ENCODE results near the gene VPS25. TPM values are rescaled to one million over a fixed set of nuclear protein-coding genes. Genes with fewer than 3 reads are reported as not detected.

VPS25 gene
- total RNA-seq, 1 experiment from 2014 or later: 34.3 TPM

- peak; percentile 88 for DNase-seq (ENCODE audit: low spot score)
- Histone ChIP-seq H3K4me1 (ENCODE audit: insufficient read depth, low read length, poor library complexity, severe bottlenecking) (no peaks in the 10 kb centered on the region), H3K36me3 (ENCODE audit: insufficient read depth, low read length, poor library complexity, severe bottlenecking) (no peaks in the 10 kb centered on the region), H3K27ac (ENCODE audit: low read depth, low read length, poor library complexity, severe bottlenecking) (peak within 1 kb of the TSS; percentile 59), H3K9me3 (ENCODE audit: low read depth, low read length, poor library complexity, severe bottlenecking) (no peaks in the 10 kb centered on the region), H3K4me3 (ENCODE audit: low read depth, low read length, poor library complexity, severe bottlenecking) (peak within 1 kb of the TSS; percentile 64), H3K27me3 (replicated peaks; ENCODE audit: insufficient read depth, low read depth, low read length, poor library complexity) (no peaks in the 10 kb centered on the region)
- CTCF ChIA-PET: interaction anchor here (0.5 to 0.6 kb wide), 2 partner anchors 78 to 1364 kb away, joined by 3 to 4 read pairs; no protein-coding TSS in a partner anchor
- intact Hi-C loops (cut with micrococcal nuclease; ENCODE audit: unreplicated experiment): no loop called here
- POLR2A ChIA-PET (ENCODE audit: low non-redundant PET): no interaction called here
- no TSS peak for BruUV-seq (replicated peaks)
- TF ChIP-seq EZH2 (IDR thresholded peaks at IDR 0.05; ENCODE audit: borderline replicate concordance, low read depth, low read length, poor library complexity, severe bottlenecking) (no peak), CTCF (conservative IDR thresholded peaks at IDR 0.05; ENCODE audit: low read depth, low read length) (no peak)
Measured at GRCh38 chr17:42798383-42799380, 25.4 kb downstream of the VPS25 start, which contains the start of the genes CNTD1 and COA3. CNTD1 (plus strand) TSS chr17:42798861; CDS start chr17:42799068, 207 bp downstream. COA3 (minus strand) TSS chr17:42798704; CDS start chr17:42798681, 23 bp downstream.

DNA sequence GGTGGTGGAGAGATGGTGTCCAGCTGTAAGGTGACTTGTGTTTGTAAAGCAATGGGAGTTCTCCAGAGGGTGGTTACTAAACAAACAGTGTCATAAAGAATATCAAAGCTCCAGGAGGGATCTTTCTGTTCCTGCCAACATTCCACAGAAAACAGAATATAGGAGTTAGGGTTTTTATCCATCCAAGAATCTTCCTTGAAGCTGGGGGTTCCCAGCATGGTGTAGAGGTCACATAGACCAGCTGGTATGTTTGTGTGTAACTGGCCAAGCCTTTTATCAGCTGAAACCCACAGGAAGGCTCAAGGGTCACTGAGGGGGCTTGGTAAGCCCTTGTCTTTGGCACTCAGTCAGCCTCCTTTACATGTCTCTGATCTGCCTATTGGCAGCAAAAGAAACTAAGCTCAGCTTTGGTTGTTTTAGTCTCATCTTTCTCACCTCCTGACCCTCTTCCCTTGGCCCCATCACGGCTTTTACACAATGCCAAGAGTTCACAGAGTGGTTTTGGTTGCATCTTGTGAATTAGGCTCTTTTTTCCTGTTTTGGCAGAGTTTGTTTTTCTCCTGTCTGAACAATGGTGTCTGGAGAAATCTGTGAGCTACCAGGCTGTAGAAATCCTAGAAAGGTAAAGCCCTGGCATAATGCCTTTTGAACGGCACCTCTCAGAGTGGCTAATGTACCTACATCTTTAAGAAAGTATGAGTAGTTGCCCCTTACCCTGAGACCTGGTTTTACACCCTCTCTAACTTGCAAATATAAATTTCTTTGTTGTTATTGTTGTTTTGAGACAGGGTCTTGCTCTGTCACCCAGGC, 30.0 kb downstream of the VPS25 start:
- H3K27me3 ChIP-seq (replicated peaks; ENCODE audit: insufficient read depth, low read depth, low read length, poor library complexity): no peaks in the 10 kb centered on the region
- intact Hi-C loops (cut with micrococcal nuclease; ENCODE audit: unreplicated experiment): no loop called here
- no peaks in the 10 kb centered on the region for H3K36me3 ChIP-seq (ENCODE audit: insufficient read depth, low read length, poor library complexity, severe bottlenecking)
- ChIA-PET CTCF (no interaction called here), POLR2A (ENCODE audit: low non-redundant PET) (no interaction called here)
- H3K27ac ChIP-seq (ENCODE audit: low read depth, low read length, poor library complexity, severe bottlenecking): no peak overlapping the region
- no peaks in the 10 kb centered on the region for H3K4me1 ChIP-seq (ENCODE audit: insufficient read depth, low read length, poor library complexity, severe bottlenecking)
- BruUV-seq (replicated peaks): no TSS peak
- H3K9me3 ChIP-seq (ENCODE audit: low read depth, low read length, poor library complexity, severe bottlenecking): no peaks in the 10 kb centered on the region
- no peak for TF ChIP-seq CTCF (conservative IDR thresholded peaks at IDR 0.05; ENCODE audit: low read depth, low read length)
- no peak for TF ChIP-seq EZH2 (IDR thresholded peaks at IDR 0.05; ENCODE audit: borderline replicate concordance, low read depth, low read length, poor library complexity, severe bottlenecking)
- no peak for DNase-seq (ENCODE audit: low spot score)
- no peak overlapping the region for H3K4me3 ChIP-seq (ENCODE audit: low read depth, low read length, poor library complexity, severe bottlenecking)

DNA sequence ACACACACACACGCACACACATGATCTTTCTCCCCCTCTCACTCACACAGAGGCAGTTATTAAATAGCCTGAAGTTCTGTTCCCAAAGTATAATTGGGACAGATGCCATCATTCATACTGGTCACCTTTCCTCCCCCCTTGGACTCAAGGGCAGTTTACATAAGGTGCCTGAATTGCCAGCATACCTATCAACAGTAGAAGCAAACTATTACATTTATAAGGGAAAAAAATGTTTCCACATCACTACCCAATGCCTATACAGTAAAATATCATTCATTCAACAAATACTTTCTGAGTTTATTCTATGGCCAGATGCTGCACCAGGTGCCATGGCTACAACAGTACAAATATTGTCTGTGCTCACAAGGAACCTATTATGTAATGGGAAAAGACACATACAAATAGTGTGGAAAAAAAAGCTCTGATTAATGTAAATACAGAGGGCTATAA, 31.7 kb downstream of the VPS25 start:
- DNase-seq (ENCODE audit: low spot score): no peak
- POLR2A ChIA-PET (ENCODE audit: low non-redundant PET): no interaction called here
- intact Hi-C loops (cut with micrococcal nuclease; ENCODE audit: unreplicated experiment): no loop called here
- Histone ChIP-seq H3K27me3 (replicated peaks; ENCODE audit: insufficient read depth, low read depth, low read length, poor library complexity) (no peaks in the 10 kb centered on the region), H3K9me3 (ENCODE audit: low read depth, low read length, poor library complexity, severe bottlenecking) (no peaks in the 10 kb centered on the region), H3K4me3 (ENCODE audit: low read depth, low read length, poor library complexity, severe bottlenecking) (no peak overlapping the region), H3K4me1 (ENCODE audit: insufficient read depth, low read length, poor library complexity, severe bottlenecking) (no peaks in the 10 kb centered on the region), H3K36me3 (ENCODE audit: insufficient read depth, low read length, poor library complexity, severe bottlenecking) (no peaks in the 10 kb centered on the region), H3K27ac (ENCODE audit: low read depth, low read length, poor library complexity, severe bottlenecking) (no peak overlapping the region)
- no peak for TF ChIP-seq CTCF (conservative IDR thresholded peaks at IDR 0.05; ENCODE audit: low read depth, low read length)
- TF ChIP-seq EZH2 (IDR thresholded peaks at IDR 0.05; ENCODE audit: borderline replicate concordance, low read depth, low read length, poor library complexity, severe bottlenecking): no peak
- BruUV-seq (replicated peaks): no TSS peak
- CTCF ChIA-PET: no interaction called here

All from A673 (cell line).